Neural progenitor cell (in vitro differentiated cells): ENCODE data around the gene PSMB7.

Source experiments
- EZH2 ChIP-seq: fragments of 200-600 bp; sonication (generic); IDR thresholded peaks from 2 replicates; pipeline ENCODE4 v1.6.1; 2017; ENCODE audit warnings: antibody characterized with exemption, mild to moderate bottlenecking, moderate library complexity
- EZH2phosphoT487 ChIP-seq: fragments of 200-600 bp; sonication (generic); IDR thresholded peaks from 2 replicates; pipeline ENCODE4 v1.6.1; 2017; ENCODE audit warnings: antibody characterized with exemption
- TF ChIP-seq, protein P1 (sequence below): fragments of 200-600 bp; sonication (generic); IDR thresholded peaks from 2 replicates; pipeline ENCODE4 v1.5.1; 2017; ENCODE audit warnings: antibody characterized with exemption, mild to moderate bottlenecking

DNA sequence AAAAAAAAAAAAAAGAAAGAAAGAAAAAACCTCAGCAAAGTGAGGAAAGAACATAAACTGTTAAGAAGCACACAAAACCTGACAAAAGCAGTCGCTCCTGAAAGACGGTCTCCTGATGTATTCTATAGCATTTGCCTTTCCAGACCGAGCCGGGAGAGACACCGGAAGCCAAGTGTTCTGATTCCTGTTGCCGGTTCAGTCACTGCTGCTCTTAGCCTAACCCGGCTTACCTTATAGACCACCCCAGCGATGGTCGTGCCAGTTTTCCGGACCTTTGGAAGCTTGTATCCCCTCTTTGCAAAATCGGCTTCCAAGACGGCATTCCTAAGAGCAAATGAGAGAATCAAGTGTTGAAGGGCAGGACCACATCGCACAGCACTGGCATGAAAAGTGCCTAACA, 630 bp downstream of the PSMB7 start:
- TF ChIP-seq, protein P1, sequence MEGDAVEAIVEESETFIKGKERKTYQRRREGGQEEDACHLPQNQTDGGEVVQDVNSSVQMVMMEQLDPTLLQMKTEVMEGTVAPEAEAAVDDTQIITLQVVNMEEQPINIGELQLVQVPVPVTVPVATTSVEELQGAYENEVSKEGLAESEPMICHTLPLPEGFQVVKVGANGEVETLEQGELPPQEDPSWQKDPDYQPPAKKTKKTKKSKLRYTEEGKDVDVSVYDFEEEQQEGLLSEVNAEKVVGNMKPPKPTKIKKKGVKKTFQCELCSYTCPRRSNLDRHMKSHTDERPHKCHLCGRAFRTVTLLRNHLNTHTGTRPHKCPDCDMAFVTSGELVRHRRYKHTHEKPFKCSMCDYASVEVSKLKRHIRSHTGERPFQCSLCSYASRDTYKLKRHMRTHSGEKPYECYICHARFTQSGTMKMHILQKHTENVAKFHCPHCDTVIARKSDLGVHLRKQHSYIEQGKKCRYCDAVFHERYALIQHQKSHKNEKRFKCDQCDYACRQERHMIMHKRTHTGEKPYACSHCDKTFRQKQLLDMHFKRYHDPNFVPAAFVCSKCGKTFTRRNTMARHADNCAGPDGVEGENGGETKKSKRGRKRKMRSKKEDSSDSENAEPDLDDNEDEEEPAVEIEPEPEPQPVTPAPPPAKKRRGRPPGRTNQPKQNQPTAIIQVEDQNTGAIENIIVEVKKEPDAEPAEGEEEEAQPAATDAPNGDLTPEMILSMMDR = no peak
- no peak for TF ChIP-seq EZH2
- TF ChIP-seq EZH2phosphoT487 = no peak
